HepG2 (cell line): ENCODE data around the gene SPRED2.

Source experiments
- BCL6 ChIP-seq: IDR thresholded peaks from 2 replicates; pipeline ENCODE4 v1.6.1; 2016; ENCODE audit warnings: missing genetic modification reagents, missing compliant biosample characterization
- GABPA ChIP-seq, 2 experiments: IDR thresholded peaks; 2 replicates each; pipeline ENCODE4 v1.6.1; 2011 to 2016; ENCODE audit warnings: low read depth in 2 of 2, low read length in 1 of 2, missing biosample characterization in 1 of 2, missing genetic modification characterization in 1 of 2
- HNRNPLL ChIP-seq: fragments of 200-400 bp; formaldehyde crosslinking; IDR thresholded peaks from 2 replicates; pipeline ENCODE4 v1.6.1; 2017; ENCODE audit warnings: mild to moderate bottlenecking, low read depth, low read length; ENCODE audit not compliant: poor library complexity, severe bottlenecking
- NFATC3 ChIP-seq: sonication (generic); formaldehyde crosslinking; IDR thresholded peaks from 2 replicates; pipeline ENCODE4 v1.5.1; 2020; ENCODE audit warnings: mild to moderate bottlenecking, missing genetic modification reagents
- NPAS2 ChIP-seq: sonication (generic); formaldehyde crosslinking; IDR thresholded peaks from 2 replicates; pipeline ENCODE4 v1.8.0; 2022; ENCODE audit warnings: mild to moderate bottlenecking, missing genetic modification reagents, borderline replicate concordance
- RFX3 ChIP-seq: IDR thresholded peaks from 2 replicates; pipeline ENCODE4 v1.6.1; 2016; ENCODE audit warnings: missing biosample characterization, missing genetic modification reagents
- YY1 ChIP-seq: IDR thresholded peaks from 2 replicates; pipeline ENCODE4 v1.6.1; 2011; ENCODE audit warnings: low read length, low read depth, moderate library complexity, mild to moderate bottlenecking; ENCODE audit not compliant: insufficient read depth, insufficient replicate concordance
- ZNF556 ChIP-seq: sonication (generic); formaldehyde crosslinking; IDR thresholded peaks from 2 replicates; pipeline ENCODE4 v1.4.0; 2020; ENCODE audit warnings: mild to moderate bottlenecking, missing genetic modification reagents, borderline replicate concordance

DNA sequence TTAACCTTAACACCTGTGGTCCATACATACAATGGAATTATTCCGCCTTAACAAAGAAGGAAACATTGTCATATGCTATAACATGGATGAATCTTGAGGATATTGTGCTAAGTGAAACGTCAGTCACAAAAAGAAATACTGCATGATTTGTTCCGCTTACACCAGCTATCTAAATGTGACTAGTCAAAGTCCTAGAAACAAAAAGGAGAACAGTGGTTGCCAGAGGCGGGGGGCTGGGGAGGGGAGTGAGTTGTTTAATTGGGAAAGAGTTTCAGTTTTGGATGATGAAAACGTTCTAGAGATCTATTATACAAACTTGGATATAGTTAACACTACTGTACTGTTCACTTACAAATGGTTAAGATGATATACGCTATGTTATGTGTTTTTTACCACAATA is 72.0 kb downstream of the SPRED2 start:
- TF ChIP-seq BCL6 (CRISPR knock-in tag) (no peak), YY1 (no peak), ZNF556 (CRISPR knock-in tag) (no peak), NFATC3 (CRISPR knock-in tag) (no peak), HNRNPLL (no peak), NPAS2 (CRISPR knock-in tag) (no peak), RFX3 (CRISPR knock-in tag) (no peak), GABPA (IDR thresholded peaks at IDR 0.05; ENCODE audit: low read depth, low read length) (no peak), GABPA (CRISPR knock-in tag; IDR thresholded peaks at IDR 0.05; ENCODE audit: low read depth) (no peak)
